Astrocyte (in vitro differentiated cells and primary cell): Measurements from ENCODE around the gene HNF1B. TPM values are rescaled to one million over a fixed set of nuclear protein-coding genes. Genes with fewer than 3 reads are reported as not detected.
A peak's percentile ranks its signal among the peaks of the same experiment; 100 is the strongest.

Experiments used
- DNase-seq: peaks from one replicate; pipeline ENCODE4 v3.0.0-alpha.2; 2010; ENCODE audit warnings: low read depth
- FAIRE-seq: peaks from 2 replicates; lab custom pipeline; 2011; peaks lifted over from hg19 to GRCh38; lab: Jason Lieb, UNC
- H2AFZ ChIP-seq: 2 replicates; pipeline ENCODE4 v1.6.0; 2012; ENCODE audit warnings: low read depth, low read length, inconsistent platforms
- H3K27ac ChIP-seq: 2 replicates; pipeline ENCODE4 v1.5.1; 2011; ENCODE audit warnings: low read depth, low read length, inconsistent platforms
- H3K27me3 ChIP-seq: 2 replicates; pipeline ENCODE4 v1.6.0; 2011; ENCODE audit warnings: low read length, inconsistent platforms; ENCODE audit not compliant: insufficient read depth
- H3K36me3 ChIP-seq: 2 replicates; pipeline ENCODE4 v1.5.1; 2011; ENCODE audit warnings: low read length, inconsistent platforms; ENCODE audit not compliant: insufficient read depth
- H3K4me1 ChIP-seq: 2 replicates; pipeline ENCODE4 v1.5.1; 2011; ENCODE audit warnings: low read length, inconsistent platforms; ENCODE audit not compliant: insufficient read depth
- H3K4me2 ChIP-seq: 2 replicates; pipeline ENCODE4 v1.6.0; 2012; ENCODE audit warnings: low read length, inconsistent platforms
- H3K4me3 ChIP-seq: 2 replicates; pipeline ENCODE4 v1.5.1; 2011; ENCODE audit warnings: low read depth, mild to moderate bottlenecking, low read length, inconsistent platforms; ENCODE audit not compliant: insufficient read depth
- H3K79me2 ChIP-seq: 2 replicates; pipeline ENCODE4 v1.6.0; 2012; ENCODE audit warnings: mild to moderate bottlenecking, low read length, inconsistent platforms; ENCODE audit not compliant: insufficient read depth
- H3K9ac ChIP-seq: 2 replicates; pipeline ENCODE4 v1.6.0; 2012; ENCODE audit warnings: mild to moderate bottlenecking, low read length, inconsistent platforms
- H3K9me3 ChIP-seq: 2 replicates; pipeline ENCODE4 v1.5.1; 2012; ENCODE audit warnings: low read depth, mild to moderate bottlenecking, low read length, inconsistent platforms; ENCODE audit not compliant: insufficient read depth
- H4K20me1 ChIP-seq: 2 replicates; pipeline ENCODE4 v1.6.0; 2012; ENCODE audit warnings: low read length, inconsistent platforms; ENCODE audit not compliant: insufficient read depth
- H3K27ac Mint-ChIP-seq: one replicate; pipeline ENCODE4 v1.8.0; 2021; ENCODE audit warnings: mild to moderate bottlenecking, mixed read lengths; ENCODE audit not compliant: unreplicated experiment
- H3K27me3 Mint-ChIP-seq: one replicate; pipeline ENCODE4 v1.8.0; 2021; ENCODE audit warnings: low read depth, mixed read lengths; ENCODE audit not compliant: unreplicated experiment
- H3K36me3 Mint-ChIP-seq: one replicate; pipeline ENCODE4 v1.8.0; 2021; ENCODE audit warnings: low read depth, mixed read lengths; ENCODE audit not compliant: unreplicated experiment
- H3K4me1 Mint-ChIP-seq: one replicate; pipeline ENCODE4 v1.8.0; 2021; ENCODE audit warnings: low read depth, mixed read lengths; ENCODE audit not compliant: unreplicated experiment
- H3K4me3 Mint-ChIP-seq: one replicate; pipeline ENCODE4 v1.8.0; 2021; ENCODE audit warnings: mild to moderate bottlenecking, moderate library complexity, mixed read lengths; ENCODE audit not compliant: unreplicated experiment
- H3K9me3 Mint-ChIP-seq: one replicate; pipeline ENCODE4 v1.8.0; 2021; ENCODE audit warnings: mild to moderate bottlenecking, mixed read lengths; ENCODE audit not compliant: unreplicated experiment
- EZH2 ChIP-seq: IDR thresholded peaks from 2 replicates; pipeline ENCODE4 v1.6.1; 2012; ENCODE audit warnings: mild to moderate bottlenecking, low read length, inconsistent platforms; ENCODE audit not compliant: insufficient read depth
- total RNA-seq: library from RNA; stranded (reverse); gene quantifications from 2 replicates; pipeline ENCODE4 v1.2.1, GENCODE V29; 2021
- TF ChIP-seq, protein P1 (sequence below): IDR thresholded peaks from 2 replicates; pipeline ENCODE4 v1.5.1; 2011; ENCODE audit warnings: low read depth, mild to moderate bottlenecking, inconsistent platforms, low read length, moderate library complexity; ENCODE audit not compliant: insufficient read depth

The HNF1B gene
- total RNA-seq, 1 donor from 2014 or later, result 15.6 TPM

- Histone ChIP-seq H3K27ac (peak overlapping the region; percentile 94), H3K9me3 (no peaks in the 10 kb centered on the region), H3K4me2 (peak overlapping the region; percentile 86), H3K36me3 (peaks cover 11% of the 10 kb centered on the region), H4K20me1 (peaks cover 18% of the 10 kb centered on the region), H3K4me3 (peak overlapping the region; percentile 94), H3K9ac (peak overlapping the region; percentile 95), H3K79me2 (peaks cover 52% of the 10 kb centered on the region), H3K4me1 (peaks cover 11% of the 10 kb centered on the region), H3K27me3 (no peaks in the 10 kb centered on the region), H2AFZ (peak overlapping the region; percentile 76)
- Mint-ChIP-seq H3K27me3 (peaks cover 4% of the 10 kb centered on the region), H3K4me3 (peak overlapping the region; percentile 95), H3K36me3 (peaks cover 7% of the 10 kb centered on the region), H3K4me1 (peaks cover 14% of the 10 kb centered on the region), H3K27ac (peak overlapping the region; percentile 95), H3K9me3 (no peaks in the 10 kb centered on the region)
- TF ChIP-seq, protein P1, sequence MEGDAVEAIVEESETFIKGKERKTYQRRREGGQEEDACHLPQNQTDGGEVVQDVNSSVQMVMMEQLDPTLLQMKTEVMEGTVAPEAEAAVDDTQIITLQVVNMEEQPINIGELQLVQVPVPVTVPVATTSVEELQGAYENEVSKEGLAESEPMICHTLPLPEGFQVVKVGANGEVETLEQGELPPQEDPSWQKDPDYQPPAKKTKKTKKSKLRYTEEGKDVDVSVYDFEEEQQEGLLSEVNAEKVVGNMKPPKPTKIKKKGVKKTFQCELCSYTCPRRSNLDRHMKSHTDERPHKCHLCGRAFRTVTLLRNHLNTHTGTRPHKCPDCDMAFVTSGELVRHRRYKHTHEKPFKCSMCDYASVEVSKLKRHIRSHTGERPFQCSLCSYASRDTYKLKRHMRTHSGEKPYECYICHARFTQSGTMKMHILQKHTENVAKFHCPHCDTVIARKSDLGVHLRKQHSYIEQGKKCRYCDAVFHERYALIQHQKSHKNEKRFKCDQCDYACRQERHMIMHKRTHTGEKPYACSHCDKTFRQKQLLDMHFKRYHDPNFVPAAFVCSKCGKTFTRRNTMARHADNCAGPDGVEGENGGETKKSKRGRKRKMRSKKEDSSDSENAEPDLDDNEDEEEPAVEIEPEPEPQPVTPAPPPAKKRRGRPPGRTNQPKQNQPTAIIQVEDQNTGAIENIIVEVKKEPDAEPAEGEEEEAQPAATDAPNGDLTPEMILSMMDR, result no peak
- TF ChIP-seq EZH2, result no peak
- DNase-seq (peak; percentile 35), FAIRE-seq (no peak)
These were observed 102.2 kb downstream of the HNF1B start for GRCh38 chr17:37642681-37643080.

GRCh38 chr17:37640015-37640414 lies 104.8 kb downstream of the HNF1B start:
- Histone ChIP-seq H3K79me2 (peaks cover 77% of the 10 kb centered on the region), H2AFZ (no peak overlapping the region), H3K27me3 (no peaks in the 10 kb centered on the region), H3K4me2 (no peak overlapping the region), H3K9me3 (no peaks in the 10 kb centered on the region), H3K9ac (no peak overlapping the region), H4K20me1 (peaks cover 18% of the 10 kb centered on the region), H3K27ac (no peak overlapping the region), H3K4me1 (peaks cover 11% of the 10 kb centered on the region), H3K36me3 (peaks cover 27% of the 10 kb centered on the region), H3K4me3 (no peak overlapping the region)
- Mint-ChIP-seq H3K27me3 (no peaks in the 10 kb centered on the region), H3K9me3 (no peaks in the 10 kb centered on the region), H3K27ac (no peak overlapping the region), H3K4me1 (peaks cover 14% of the 10 kb centered on the region), H3K4me3 (no peak overlapping the region), H3K36me3 (peaks cover 16% of the 10 kb centered on the region)
- FAIRE-seq (no peak), DNase-seq (no peak)
- TF ChIP-seq, protein P1, result no peak

GRCh38 chr17:37637956-37638355 lies 106.9 kb downstream of the HNF1B start:
- H3K27ac ChIP-seq, result no peak overlapping the region
- H3K27ac Mint-ChIP-seq, result no peak overlapping the region
- no peak overlapping the region for H3K4me3 ChIP-seq
- no peak overlapping the region for H2AFZ ChIP-seq
- H3K4me3 Mint-ChIP-seq, result no peak overlapping the region
- H3K4me2 ChIP-seq, result no peak overlapping the region
- no peaks in the 10 kb centered on the region for H3K27me3 ChIP-seq
- H3K9me3 ChIP-seq, result no peaks in the 10 kb centered on the region
- peaks cover 16% of the 10 kb centered on the region for H3K36me3 Mint-ChIP-seq
- peaks cover 7% of the 10 kb centered on the region for H3K4me1 ChIP-seq
- peaks cover 78% of the 10 kb centered on the region for H3K79me2 ChIP-seq
- FAIRE-seq (no peak), DNase-seq (no peak)
- H3K4me1 Mint-ChIP-seq, result peaks cover 10% of the 10 kb centered on the region
- H4K20me1 ChIP-seq, result peaks cover 18% of the 10 kb centered on the region
- H3K9me3 Mint-ChIP-seq, result no peaks in the 10 kb centered on the region
- H3K27me3 Mint-ChIP-seq, result no peaks in the 10 kb centered on the region
- TF ChIP-seq, protein P1, result no peak
- H3K36me3 ChIP-seq, result peaks cover 32% of the 10 kb centered on the region
- no peak overlapping the region for H3K9ac ChIP-seq

Other genes with a start within 250 kb of the HNF1B start
- 31.1 and 31.3 TPM in 2 replicates for gene SYNRG, start 135.6 kb downstream of the HNF1B start, total RNA-seq
- gene DDX52, start 101.6 kb downstream of the HNF1B start, total RNA-seq, result 52.2 and 55.1 TPM in 2 replicates
- not detected in 2 replicates for gene TBC1D3K, start 179.4 kb upstream of the HNF1B start, total RNA-seq
- gene TBC1D3L, start 244.0 kb upstream of the HNF1B start, total RNA-seq, result 16.5 and 21.7 TPM in 2 replicates